HUDEP-2 (cell line): ENCODE results near the gene CYP1A2.

ENCODE experiments used
- DNase-seq, 76 experiments: peaks; one replicate each; lab custom pipeline; 2025; ENCODE audit not compliant: unreplicated experiment in 76 of 76; lab: John Stamatoyannopoulos, UW

The CYP1A2 gene

GRCh38 chr15:74787251-74788041 is 38.8 kb downstream of the CYP1A2 start:
- peak in 73 of 76 experiments; percentile 22 to 85 (median 68) for DNase-seq

GRCh38 chr15:74788042-74788682 is 39.5 kb downstream of the CYP1A2 start:
- DNase-seq = no peak

- no peak for DNase-seq
These were observed 40.1 kb downstream of the CYP1A2 start for GRCh38 chr15:74788683-74789151.

GRCh38 chr15:74789171-74789631 is 40.6 kb downstream of the CYP1A2 start:
- peak in 1 of 76 experiments; percentile 12 for DNase-seq

GRCh38 chr15:74789741-74790079 is 41.1 kb downstream of the CYP1A2 start:
- no peak for DNase-seq

- peak in 47 of 76 experiments; percentile 10 to 66 (median 35) for DNase-seq
These were observed 41.7 kb downstream of the CYP1A2 start for GRCh38 chr15:74790080-74790916.

GRCh38 chr15:74791007-74791406 is 42.4 kb downstream of the CYP1A2 start:
- no peak for DNase-seq

GRCh38 chr15:74791667-74792066 is 43.0 kb downstream of the CYP1A2 start:
- DNase-seq = no peak

- no peak for DNase-seq
These were observed 43.8 kb downstream of the CYP1A2 start for GRCh38 chr15:74792227-74793016.

- peak in 12 of 76 experiments; percentile 13 to 44 (median 20) for DNase-seq
These were observed 44.7 kb downstream of the CYP1A2 start for GRCh38 chr15:74793135-74794028.

GRCh38 chr15:74794248-74794969 is 45.8 kb downstream of the CYP1A2 start:
- DNase-seq = no peak

GRCh38 chr15:74794970-74795349 is 46.3 kb downstream of the CYP1A2 start:
- DNase-seq = no peak

- DNase-seq = no peak
These were observed 47.5 kb downstream of the CYP1A2 start for GRCh38 chr15:74795966-74796625.

- DNase-seq = no peak
These were observed 50.0 kb downstream of the CYP1A2 start for GRCh38 chr15:74798388-74799254.

- DNase-seq = no peak
These were observed 50.7 kb downstream of the CYP1A2 start for GRCh38 chr15:74799255-74799855.

GRCh38 chr15:74799856-74800558 is 51.4 kb downstream of the CYP1A2 start:
- DNase-seq = peak in 68 of 76 experiments; percentile 11 to 82 (median 64)
